PC-3 (cell line): Measurements from ENCODE around the gene DLST.

Source experiments
- EZH2 ChIP-seq: fragments of 300-600 bp; sonication (generic); IDR thresholded peaks from one replicate; pipeline ENCODE4 v1.6.1; 2017; ENCODE audit warnings: antibody characterized with exemption, mild to moderate bottlenecking, low read length; ENCODE audit not compliant: unreplicated experiment
- EZH2phosphoT487 ChIP-seq: fragments of 300-600 bp; sonication (generic); IDR thresholded peaks from 2 replicates; pipeline ENCODE4 v1.6.1; 2018; ENCODE audit warnings: mild to moderate bottlenecking, antibody characterized with exemption, low read length, borderline replicate concordance
- TF ChIP-seq, protein P1 (sequence below): fragments of 300-600 bp; sonication (generic); conservative IDR thresholded peaks from 2 replicates; pipeline ENCODE4 v1.5.1; 2017; ENCODE audit warnings: antibody characterized with exemption, low read depth, mild to moderate bottlenecking, low read length

DNA sequence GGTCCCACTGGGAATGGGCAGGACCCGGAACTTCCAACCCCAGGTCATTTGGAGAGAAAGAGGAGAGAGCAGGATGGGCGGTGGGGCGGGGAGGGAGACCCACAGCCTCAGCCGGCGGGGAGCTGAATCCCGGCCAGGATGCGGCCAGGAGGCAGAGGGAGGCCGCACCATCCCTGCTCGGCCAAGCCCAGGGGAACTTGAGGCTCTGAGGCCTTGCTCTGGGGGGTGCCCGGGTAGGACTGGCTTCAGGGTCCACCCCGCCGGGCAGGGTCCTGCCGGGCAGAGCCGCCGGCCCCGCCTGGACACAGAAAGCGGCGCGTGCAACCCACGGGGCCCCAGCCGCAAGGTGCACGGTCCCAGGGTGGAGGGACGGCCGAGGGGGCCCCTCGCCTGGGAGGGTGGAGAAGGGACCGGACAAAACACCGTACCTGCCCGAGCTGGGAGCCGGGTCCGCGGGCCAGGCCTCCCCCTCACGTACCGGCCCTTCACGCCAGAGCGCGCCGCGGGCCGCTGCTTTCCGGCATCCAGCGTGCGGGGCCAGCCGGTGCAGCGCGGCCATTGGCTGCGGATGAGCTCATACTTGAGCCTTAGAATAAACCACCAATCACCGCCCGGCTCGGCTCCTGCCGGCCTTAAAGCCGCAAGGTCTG, 41.2 kb downstream of the DLST start, which contains the start of gene RPS6KL1:
- TF ChIP-seq, protein P1, sequence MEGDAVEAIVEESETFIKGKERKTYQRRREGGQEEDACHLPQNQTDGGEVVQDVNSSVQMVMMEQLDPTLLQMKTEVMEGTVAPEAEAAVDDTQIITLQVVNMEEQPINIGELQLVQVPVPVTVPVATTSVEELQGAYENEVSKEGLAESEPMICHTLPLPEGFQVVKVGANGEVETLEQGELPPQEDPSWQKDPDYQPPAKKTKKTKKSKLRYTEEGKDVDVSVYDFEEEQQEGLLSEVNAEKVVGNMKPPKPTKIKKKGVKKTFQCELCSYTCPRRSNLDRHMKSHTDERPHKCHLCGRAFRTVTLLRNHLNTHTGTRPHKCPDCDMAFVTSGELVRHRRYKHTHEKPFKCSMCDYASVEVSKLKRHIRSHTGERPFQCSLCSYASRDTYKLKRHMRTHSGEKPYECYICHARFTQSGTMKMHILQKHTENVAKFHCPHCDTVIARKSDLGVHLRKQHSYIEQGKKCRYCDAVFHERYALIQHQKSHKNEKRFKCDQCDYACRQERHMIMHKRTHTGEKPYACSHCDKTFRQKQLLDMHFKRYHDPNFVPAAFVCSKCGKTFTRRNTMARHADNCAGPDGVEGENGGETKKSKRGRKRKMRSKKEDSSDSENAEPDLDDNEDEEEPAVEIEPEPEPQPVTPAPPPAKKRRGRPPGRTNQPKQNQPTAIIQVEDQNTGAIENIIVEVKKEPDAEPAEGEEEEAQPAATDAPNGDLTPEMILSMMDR, result no peak
- TF ChIP-seq EZH2 (no peak), EZH2phosphoT487 (no peak)
